ENCODE measurements around the gene WASF3.

The WASF3 gene

DNA sequence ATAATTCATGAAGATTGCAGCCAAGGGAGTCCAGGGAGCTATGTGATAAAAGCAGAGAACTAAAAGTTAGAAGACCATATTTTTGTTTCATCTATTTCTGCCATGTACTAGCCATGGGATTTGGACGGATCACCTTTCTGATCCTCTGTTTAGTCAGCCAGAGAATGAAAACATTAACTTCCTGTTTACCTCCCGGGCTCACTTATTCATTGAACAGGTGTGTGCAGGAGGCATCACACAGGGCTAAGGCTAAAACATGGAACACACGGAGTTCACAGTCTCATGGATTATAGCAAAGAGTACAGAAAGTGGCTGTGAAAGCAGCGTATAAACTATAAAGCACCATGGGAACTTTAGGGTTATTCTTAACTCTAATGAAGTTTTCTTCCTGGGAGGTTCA lies 106.3 kb downstream of the WASF3 start:
- Histone ChIP-seq H3K4me3 (replicated peaks; ENCODE audit: insufficient read depth, low read length) (no peak overlapping the region), H3K27ac (replicated peaks) (no peak overlapping the region), H3K27me3 (ENCODE audit: insufficient read depth, poor library complexity, severe bottlenecking) (no peaks in the 10 kb centered on the region)
- TF ChIP-seq GABPA (IDR thresholded peaks at IDR 0.05; ENCODE audit: low read depth) (no peak), POLR2AphosphoS5 (IDR thresholded peaks at IDR 0.05; ENCODE audit: low read depth) (no peak), SPI1 (IDR thresholded peaks at IDR 0.05; ENCODE audit: borderline replicate concordance, low read depth) (no peak)
- TF ChIP-seq, protein P1, sequence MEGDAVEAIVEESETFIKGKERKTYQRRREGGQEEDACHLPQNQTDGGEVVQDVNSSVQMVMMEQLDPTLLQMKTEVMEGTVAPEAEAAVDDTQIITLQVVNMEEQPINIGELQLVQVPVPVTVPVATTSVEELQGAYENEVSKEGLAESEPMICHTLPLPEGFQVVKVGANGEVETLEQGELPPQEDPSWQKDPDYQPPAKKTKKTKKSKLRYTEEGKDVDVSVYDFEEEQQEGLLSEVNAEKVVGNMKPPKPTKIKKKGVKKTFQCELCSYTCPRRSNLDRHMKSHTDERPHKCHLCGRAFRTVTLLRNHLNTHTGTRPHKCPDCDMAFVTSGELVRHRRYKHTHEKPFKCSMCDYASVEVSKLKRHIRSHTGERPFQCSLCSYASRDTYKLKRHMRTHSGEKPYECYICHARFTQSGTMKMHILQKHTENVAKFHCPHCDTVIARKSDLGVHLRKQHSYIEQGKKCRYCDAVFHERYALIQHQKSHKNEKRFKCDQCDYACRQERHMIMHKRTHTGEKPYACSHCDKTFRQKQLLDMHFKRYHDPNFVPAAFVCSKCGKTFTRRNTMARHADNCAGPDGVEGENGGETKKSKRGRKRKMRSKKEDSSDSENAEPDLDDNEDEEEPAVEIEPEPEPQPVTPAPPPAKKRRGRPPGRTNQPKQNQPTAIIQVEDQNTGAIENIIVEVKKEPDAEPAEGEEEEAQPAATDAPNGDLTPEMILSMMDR (IDR thresholded peaks at IDR 0.05; ENCODE audit: insufficient read depth, low read length), result no peak
- TF ChIP-seq, protein P2, sequence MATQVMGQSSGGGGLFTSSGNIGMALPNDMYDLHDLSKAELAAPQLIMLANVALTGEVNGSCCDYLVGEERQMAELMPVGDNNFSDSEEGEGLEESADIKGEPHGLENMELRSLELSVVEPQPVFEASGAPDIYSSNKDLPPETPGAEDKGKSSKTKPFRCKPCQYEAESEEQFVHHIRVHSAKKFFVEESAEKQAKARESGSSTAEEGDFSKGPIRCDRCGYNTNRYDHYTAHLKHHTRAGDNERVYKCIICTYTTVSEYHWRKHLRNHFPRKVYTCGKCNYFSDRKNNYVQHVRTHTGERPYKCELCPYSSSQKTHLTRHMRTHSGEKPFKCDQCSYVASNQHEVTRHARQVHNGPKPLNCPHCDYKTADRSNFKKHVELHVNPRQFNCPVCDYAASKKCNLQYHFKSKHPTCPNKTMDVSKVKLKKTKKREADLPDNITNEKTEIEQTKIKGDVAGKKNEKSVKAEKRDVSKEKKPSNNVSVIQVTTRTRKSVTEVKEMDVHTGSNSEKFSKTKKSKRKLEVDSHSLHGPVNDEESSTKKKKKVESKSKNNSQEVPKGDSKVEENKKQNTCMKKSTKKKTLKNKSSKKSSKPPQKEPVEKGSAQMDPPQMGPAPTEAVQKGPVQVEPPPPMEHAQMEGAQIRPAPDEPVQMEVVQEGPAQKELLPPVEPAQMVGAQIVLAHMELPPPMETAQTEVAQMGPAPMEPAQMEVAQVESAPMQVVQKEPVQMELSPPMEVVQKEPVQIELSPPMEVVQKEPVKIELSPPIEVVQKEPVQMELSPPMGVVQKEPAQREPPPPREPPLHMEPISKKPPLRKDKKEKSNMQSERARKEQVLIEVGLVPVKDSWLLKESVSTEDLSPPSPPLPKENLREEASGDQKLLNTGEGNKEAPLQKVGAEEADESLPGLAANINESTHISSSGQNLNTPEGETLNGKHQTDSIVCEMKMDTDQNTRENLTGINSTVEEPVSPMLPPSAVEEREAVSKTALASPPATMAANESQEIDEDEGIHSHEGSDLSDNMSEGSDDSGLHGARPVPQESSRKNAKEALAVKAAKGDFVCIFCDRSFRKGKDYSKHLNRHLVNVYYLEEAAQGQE (IDR thresholded peaks at IDR 0.05; ENCODE audit: insufficient replicate concordance, low read depth), result no peak
- DNase-seq (ENCODE audit: low read depth in 1 of 2, low spot score in 1 of 2), result no peak

DNA sequence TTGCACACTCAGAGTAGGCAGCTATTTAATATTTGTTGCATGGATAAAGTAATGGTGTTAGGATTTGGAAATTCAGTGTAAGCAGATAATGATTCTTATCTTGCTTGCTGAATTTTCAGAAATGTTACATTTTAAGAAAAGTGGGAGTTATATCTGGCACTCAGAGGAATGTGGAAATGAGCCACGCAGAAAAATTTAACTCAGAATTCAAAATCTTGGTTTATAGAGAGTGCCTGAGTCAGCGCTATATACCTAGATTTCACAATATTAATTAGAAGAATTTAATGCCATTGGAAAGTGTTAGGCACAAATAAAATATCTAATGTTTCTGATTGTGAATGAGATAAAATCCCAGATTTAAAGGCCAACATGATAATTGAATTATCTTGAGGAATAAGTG lies 106.8 kb downstream of the WASF3 start:
- Histone ChIP-seq H3K27ac (replicated peaks) (no peak overlapping the region), H3K4me3 (replicated peaks; ENCODE audit: insufficient read depth, low read length) (no peak overlapping the region), H3K27me3 (ENCODE audit: insufficient read depth, poor library complexity, severe bottlenecking) (no peaks in the 10 kb centered on the region)
- no peak for DNase-seq (ENCODE audit: low read depth in 1 of 2, low spot score in 1 of 2)
- TF ChIP-seq SPI1 (IDR thresholded peaks at IDR 0.05; ENCODE audit: borderline replicate concordance, low read depth) (no peak), POLR2AphosphoS5 (IDR thresholded peaks at IDR 0.05; ENCODE audit: low read depth) (no peak), GABPA (IDR thresholded peaks at IDR 0.05; ENCODE audit: low read depth) (no peak)
- TF ChIP-seq, protein P2 (IDR thresholded peaks at IDR 0.05; ENCODE audit: insufficient replicate concordance, low read depth), result no peak
- TF ChIP-seq, protein P1 (IDR thresholded peaks at IDR 0.05; ENCODE audit: insufficient read depth, low read length), result no peak

DNA sequence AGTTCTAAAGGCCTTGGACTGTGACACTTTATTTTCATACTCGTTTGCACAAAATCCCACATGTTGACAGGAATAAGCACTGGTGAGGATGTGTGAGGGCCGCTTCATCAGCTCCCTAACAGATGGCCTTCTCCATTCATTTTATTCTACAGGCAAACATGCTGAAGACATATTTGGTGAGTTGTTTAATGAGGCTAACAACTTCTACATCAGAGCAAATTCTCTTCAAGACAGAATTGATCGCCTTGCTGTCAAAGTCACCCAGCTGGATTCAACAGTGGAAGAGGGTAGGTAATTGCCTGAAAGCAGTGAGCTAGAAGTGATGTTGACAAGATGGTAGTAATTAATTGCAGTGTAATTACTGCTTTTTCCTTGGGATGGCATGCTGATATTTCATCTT lies 107.4 kb downstream of the WASF3 start:
- no peak overlapping the region for H3K4me3 ChIP-seq (replicated peaks; ENCODE audit: insufficient read depth, low read length)
- no peak for TF ChIP-seq POLR2AphosphoS5 (IDR thresholded peaks at IDR 0.05; ENCODE audit: low read depth)
- no peak overlapping the region for H3K27ac ChIP-seq (replicated peaks)
- DNase-seq (ENCODE audit: low read depth in 1 of 2, low spot score in 1 of 2), result no peak
- no peaks in the 10 kb centered on the region for H3K27me3 ChIP-seq (ENCODE audit: insufficient read depth, poor library complexity, severe bottlenecking)

DNA sequence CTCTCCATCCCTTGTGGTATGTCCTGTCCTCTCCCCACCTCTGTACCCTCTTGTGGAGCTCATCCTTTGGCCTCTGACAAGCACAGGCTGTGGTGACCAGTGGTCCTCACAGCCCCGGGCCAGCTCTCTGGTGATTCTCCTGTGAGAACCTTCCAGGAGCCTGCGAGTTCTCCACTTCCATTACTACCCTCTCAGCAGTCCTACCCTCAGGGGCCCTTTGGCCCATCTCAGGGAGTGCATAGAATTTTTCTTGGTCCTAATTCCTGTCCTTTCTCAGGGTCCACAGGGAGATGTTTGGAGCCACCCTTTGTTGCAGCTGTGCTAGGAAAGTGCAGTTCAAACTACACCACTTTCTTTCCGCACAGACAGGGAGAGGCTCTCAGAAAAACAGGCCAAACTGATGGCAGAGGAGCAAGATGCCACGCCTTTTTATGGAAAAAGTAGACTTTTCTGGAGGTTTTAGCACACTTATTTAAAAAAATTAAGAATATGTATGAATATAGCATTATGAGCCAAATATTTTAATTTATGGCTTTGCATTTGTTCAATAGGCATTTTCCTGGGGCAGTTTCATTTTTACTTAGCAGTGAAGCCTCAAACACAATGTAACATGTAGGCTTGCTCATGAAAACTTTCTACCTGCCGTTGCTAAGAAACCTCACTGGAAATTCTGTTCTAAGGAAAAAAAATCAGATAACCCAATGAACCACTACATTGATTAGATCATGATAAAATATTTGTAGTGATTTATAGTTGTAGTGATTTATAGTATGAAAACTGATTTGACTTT lies 111.1 kb downstream of the WASF3 start:
- Histone ChIP-seq H3K27ac (replicated peaks) (no peak overlapping the region), H3K27me3 (ENCODE audit: insufficient read depth, poor library complexity, severe bottlenecking) (no peaks in the 10 kb centered on the region), H3K4me3 (replicated peaks; ENCODE audit: insufficient read depth, low read length) (no peak overlapping the region)
- TF ChIP-seq, protein P2 (IDR thresholded peaks at IDR 0.05; ENCODE audit: insufficient replicate concordance, low read depth), result no peak
- TF ChIP-seq POLR2AphosphoS5 (IDR thresholded peaks at IDR 0.05; ENCODE audit: low read depth) (no peak), GABPA (IDR thresholded peaks at IDR 0.05; ENCODE audit: low read depth) (no peak), SPI1 (IDR thresholded peaks at IDR 0.05; ENCODE audit: borderline replicate concordance, low read depth) (no peak)
- TF ChIP-seq, protein P1 (IDR thresholded peaks at IDR 0.05; ENCODE audit: insufficient read depth, low read length), result no peak
- DNase-seq (ENCODE audit: low read depth in 1 of 2, low spot score in 1 of 2), result no peak
